HCT116 (cell line): ENCODE measurements around the gene C2orf80. TPM values are rescaled to one million over a fixed set of nuclear protein-coding genes. Genes with fewer than 3 reads are reported as not detected.

Experiments used
- ATAC-seq: fragments of 200-7000 bp; cut with Tn5 transposase; 2 replicates; pipeline ENCODE4 v1.9.1; 2020; ENCODE audit warnings: mild to moderate bottlenecking, moderate library complexity
- BruUV-seq: library from RNA; stranded (reverse); fragments of 400-500 nt; replicated peaks from 2 replicates; lab custom pipeline; 2021; lab: Mats Ljungman, UMichigan
- CTCF ChIA-PET: fragments of 300-600 bp; sonication (Branson Sonifier 250); formaldehyde crosslinking; loops from one replicate; lab custom pipeline; 2021; ENCODE audit warnings: antibody characterized with exemption; lab: Charles Lee
- POLR2A ChIA-PET: fragments of 300-600, 350-600 bp; sonication (Branson Sonifier 250); formaldehyde crosslinking; loops from one replicate; lab custom pipeline; 2021; ENCODE audit warnings: antibody characterized with exemption; lab: Charles Lee
- RAD21 ChIA-PET, 2 experiments: fragments of 300-600 bp; sonication (Branson Sonifier 250); formaldehyde crosslinking; loops; one replicate each; lab custom pipeline; 2023; ENCODE audit warnings: low total read pairs in 2 of 2; ENCODE audit not compliant: uncharacterized antibody in 2 of 2, unreplicated experiment in 2 of 2, low non-redundant PET in 1 of 2; lab: Charles Lee
- DNase-seq: peaks from one replicate; pipeline ENCODE4 v3.0.0-alpha.2; 2010; ENCODE audit warnings: low read depth, low spot score
- H2AFZ ChIP-seq: fragments of 200-600 bp; shearing (Covaris generic), sonication (generic); 2 replicates; pipeline ENCODE4 v1.6.1; 2017; ENCODE audit warnings: low read depth, mixed run types, mixed read lengths, antibody characterized with exemption, low read length; ENCODE audit not compliant: poor library complexity, severe bottlenecking
- H3K27ac ChIP-seq: 2 replicates; pipeline ENCODE4 v1.5.1; 2012; ENCODE audit warnings: low read depth, low read length
- H3K27me3 ChIP-seq: fragments of 200-600 bp; sonication (generic); 2 replicates; pipeline ENCODE4 v1.6.1; 2016; ENCODE audit warnings: mixed run types, low read length, mixed read lengths; ENCODE audit not compliant: insufficient read depth
- H3K36me3 ChIP-seq, 2 experiments: fragments of 200-500 bp in 1 of 2; fragments of 200-600 bp in 1 of 2; sonication (Bioruptor generic) in 1 of 2; sonication (generic) in 1 of 2; 2 replicates each; pipeline versions ENCODE4 v1.5.1 to v1.6.1; 2014 to 2016; ENCODE audit warnings: low read length in 2 of 2, inconsistent platforms in 1 of 2, mixed read lengths in 1 of 2, mixed run types in 1 of 2; ENCODE audit not compliant: insufficient read depth in 2 of 2, control insufficient read depth in 1 of 2
- H3K4me1 ChIP-seq, 2 experiments: fragments of 200-600 bp in 1 of 2; sonication (generic) in 1 of 2; 2 replicates each; pipeline versions ENCODE4 v1.5.1 to v1.6.1; 2012 to 2017; ENCODE audit warnings: low read length in 2 of 2, inconsistent platforms in 1 of 2, mild to moderate bottlenecking in 1 of 2, mixed read lengths in 1 of 2, mixed run types in 1 of 2, moderate library complexity in 1 of 2; ENCODE audit not compliant: insufficient read depth in 2 of 2, control insufficient read depth in 1 of 2
- H3K4me2 ChIP-seq: fragments of 200-600 bp; sonication (generic); 2 replicates; pipeline ENCODE4 v1.6.1; 2017; ENCODE audit warnings: mixed run types, low read length, mixed read lengths
- H3K4me3 ChIP-seq, 2 experiments: fragments of 200-600 bp in 1 of 2; sonication (generic) in 1 of 2; replicated peaks in 1 of 2; 2 replicates each; pipeline ENCODE4 v1.5.1; 2011 to 2016; ENCODE audit warnings: low read length in 2 of 2, control low read depth in 1 of 2, low read depth in 1 of 2, mild to moderate bottlenecking in 1 of 2, mixed read lengths in 1 of 2, mixed run types in 1 of 2
- H3K79me2 ChIP-seq: fragments of 200-600 bp; sonication (generic); 2 replicates; pipeline ENCODE4 v1.6.1; 2017; ENCODE audit warnings: mild to moderate bottlenecking, mixed run types, low read length, moderate library complexity, mixed read lengths; ENCODE audit not compliant: insufficient read depth
- H3K9ac ChIP-seq: fragments of 200-600 bp; sonication (generic); 2 replicates; pipeline ENCODE4 v1.6.1; 2016; ENCODE audit warnings: low read length, mixed read lengths
- H3K9me2 ChIP-seq: fragments of 200-600 bp; sonication (generic), shearing (Covaris generic); 2 replicates; pipeline ENCODE4 v1.6.1; 2017; ENCODE audit warnings: mixed run types, mild to moderate bottlenecking, moderate library complexity; ENCODE audit not compliant: insufficient read depth
- H3K9me3 ChIP-seq, 2 experiments: fragments of 200-500 bp in 1 of 2; fragments of 200-600 bp in 1 of 2; sonication (Bioruptor generic) in 1 of 2; sonication (generic) in 1 of 2; 2 replicates each; pipeline ENCODE4 v1.6.1; 2014 to 2017; ENCODE audit warnings: low read length in 2 of 2, mixed read lengths in 2 of 2, inconsistent platforms in 1 of 2, low read depth in 1 of 2, mild to moderate bottlenecking in 1 of 2, mixed run types in 1 of 2, moderate library complexity in 1 of 2; ENCODE audit not compliant: control insufficient read depth in 1 of 2, insufficient read depth in 1 of 2
- H4K20me1 ChIP-seq: fragments of 200-600 bp; sonication (generic), shearing (Covaris generic); 2 replicates; pipeline ENCODE4 v1.6.1; 2017; ENCODE audit warnings: mixed run types, mild to moderate bottlenecking, moderate library complexity; ENCODE audit not compliant: insufficient read depth
- CBX3 ChIP-seq: IDR thresholded peaks from 2 replicates; pipeline ENCODE4 v1.6.1; 2012; ENCODE audit warnings: low read depth
- CEBPB ChIP-seq: IDR thresholded peaks from 2 replicates; pipeline ENCODE4 v1.6.1; 2012; ENCODE audit warnings: low read depth
- EGR1 ChIP-seq: IDR thresholded peaks from 2 replicates; pipeline ENCODE4 v1.6.1; 2012; ENCODE audit warnings: low read depth
- EZH2 ChIP-seq: fragments of 200-600 bp; sonication (generic); IDR thresholded peaks from 2 replicates; pipeline ENCODE4 v1.6.1; 2017; ENCODE audit warnings: antibody characterized with exemption, mixed run types
- EZH2phosphoT487 ChIP-seq: fragments of 200-600 bp; IDR thresholded peaks from 2 replicates; pipeline ENCODE4 v1.6.1; 2018; ENCODE audit warnings: antibody characterized with exemption, borderline replicate concordance
- JUND ChIP-seq: IDR thresholded peaks from 2 replicates; pipeline ENCODE4 v1.6.1; 2012
- SIN3A ChIP-seq: IDR thresholded peaks from 2 replicates; pipeline ENCODE4 v1.6.1; 2012; ENCODE audit warnings: low read depth
- SP1 ChIP-seq: IDR thresholded peaks from 2 replicates; pipeline ENCODE4 v1.6.1; 2012; ENCODE audit warnings: low read depth
- TCF7L2 ChIP-seq: IDR thresholded peaks from 2 replicates; pipeline ENCODE4 v1.7.0; 2011; ENCODE audit warnings: borderline replicate concordance, inconsistent platforms; ENCODE audit not compliant: insufficient read depth, insufficient read length; ENCODE audit errors: extremely low read depth
- YY1 ChIP-seq: IDR thresholded peaks from 2 replicates; pipeline ENCODE4 v1.6.1; 2011; ENCODE audit warnings: low read length, low read depth, moderate library complexity, mild to moderate bottlenecking; ENCODE audit not compliant: insufficient replicate concordance; ENCODE audit errors: extremely low read depth
- intact Hi-C: fragments of 100-400 bp; cut with micrococcal nuclease; formaldehyde crosslinking; loops from 2 replicates; pipeline ENCODE4 v1.10.0; 2022
- total RNA-seq: library from RNA; stranded (reverse); gene quantifications from one replicate; pipeline ENCODE4 v1.2.1, GENCODE V29; 2021; ENCODE audit not compliant: unreplicated experiment
- TF ChIP-seq, protein P1 (sequence below): IDR thresholded peaks from 2 replicates; pipeline ENCODE4 v1.6.1; 2011; ENCODE audit warnings: mild to moderate bottlenecking, low read length, moderate library complexity; ENCODE audit not compliant: insufficient replicate concordance; ENCODE audit errors: extremely low read depth
- TF ChIP-seq, protein P2 (sequence below): IDR thresholded peaks from 2 replicates; pipeline ENCODE4 v1.6.1; 2012
- TF ChIP-seq, protein P3 (sequence below), 3 experiments: fragments of 200-600 bp in 1 of 3; sonication (generic) in 1 of 3; IDR thresholded peaks in 2 of 3; conservative IDR thresholded peaks in 1 of 3; 2 replicates each; pipeline ENCODE4 v1.5.1; 2012 to 2017; ENCODE audit warnings: low read depth in 2 of 3, low read length in 2 of 3, antibody characterized with exemption in 1 of 3, borderline replicate concordance in 1 of 3, control low read depth in 1 of 3, mild to moderate bottlenecking in 1 of 3, mixed read lengths in 1 of 3, mixed run types in 1 of 3, moderate library complexity in 1 of 3; ENCODE audit not compliant: insufficient read depth in 1 of 3

C2orf80 gene
- total RNA-seq, 1 experiment from 2014 or later, result not detected

DNA sequence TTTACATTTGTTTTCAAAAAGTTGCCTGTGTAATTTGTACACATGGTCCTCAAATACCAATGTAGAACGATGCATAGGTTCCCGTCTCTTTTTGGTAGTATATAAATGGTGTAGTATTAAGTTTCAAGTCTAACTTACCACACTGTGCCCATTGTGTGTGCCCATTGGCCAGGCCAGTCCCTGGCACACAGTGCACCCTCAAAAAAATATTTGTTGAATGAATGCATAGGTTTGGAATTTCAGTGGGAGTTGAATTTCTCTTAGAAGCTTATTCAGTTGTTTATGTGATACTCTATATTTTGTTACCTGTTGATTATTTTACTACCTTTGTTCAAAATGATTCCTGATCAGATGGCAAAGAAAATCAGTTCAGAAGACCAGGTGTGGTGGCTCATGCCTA is 35.0 kb upstream of the C2orf80 start:
- ChIA-PET RAD21 (no interaction called here), CTCF (no interaction called here), POLR2A (no interaction called here)
- BruUV-seq, result no TSS peak
- H2AFZ ChIP-seq, result no peak overlapping the region
- H3K9me2 ChIP-seq, result no peaks in the 10 kb centered on the region
- H3K4me1 ChIP-seq, result peaks cover 0 to 10% of the 10 kb centered on the region in 2 experiments; a peak in 2 of 4 replicates
- no peaks in the 10 kb centered on the region for H3K27me3 ChIP-seq
- intact Hi-C loops, result no loop called here
- TF ChIP-seq, protein P1, sequence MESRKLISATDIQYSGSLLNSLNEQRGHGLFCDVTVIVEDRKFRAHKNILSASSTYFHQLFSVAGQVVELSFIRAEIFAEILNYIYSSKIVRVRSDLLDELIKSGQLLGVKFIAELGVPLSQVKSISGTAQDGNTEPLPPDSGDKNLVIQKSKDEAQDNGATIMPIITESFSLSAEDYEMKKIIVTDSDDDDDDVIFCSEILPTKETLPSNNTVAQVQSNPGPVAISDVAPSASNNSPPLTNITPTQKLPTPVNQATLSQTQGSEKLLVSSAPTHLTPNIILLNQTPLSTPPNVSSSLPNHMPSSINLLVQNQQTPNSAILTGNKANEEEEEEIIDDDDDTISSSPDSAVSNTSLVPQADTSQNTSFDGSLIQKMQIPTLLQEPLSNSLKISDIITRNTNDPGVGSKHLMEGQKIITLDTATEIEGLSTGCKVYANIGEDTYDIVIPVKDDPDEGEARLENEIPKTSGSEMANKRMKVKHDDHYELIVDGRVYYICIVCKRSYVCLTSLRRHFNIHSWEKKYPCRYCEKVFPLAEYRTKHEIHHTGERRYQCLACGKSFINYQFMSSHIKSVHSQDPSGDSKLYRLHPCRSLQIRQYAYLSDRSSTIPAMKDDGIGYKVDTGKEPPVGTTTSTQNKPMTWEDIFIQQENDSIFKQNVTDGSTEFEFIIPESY, result no peak
- TF ChIP-seq JUND (no peak), CEBPB (no peak), EGR1 (no peak), SIN3A (no peak), YY1 (no peak), EZH2phosphoT487 (no peak), EZH2 (no peak), SP1 (no peak), CBX3 (no peak), TCF7L2 (no peak)
- TF ChIP-seq, protein P2, sequence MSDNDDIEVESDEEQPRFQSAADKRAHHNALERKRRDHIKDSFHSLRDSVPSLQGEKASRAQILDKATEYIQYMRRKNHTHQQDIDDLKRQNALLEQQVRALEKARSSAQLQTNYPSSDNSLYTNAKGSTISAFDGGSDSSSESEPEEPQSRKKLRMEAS, result no peak
- TF ChIP-seq, protein P3, sequence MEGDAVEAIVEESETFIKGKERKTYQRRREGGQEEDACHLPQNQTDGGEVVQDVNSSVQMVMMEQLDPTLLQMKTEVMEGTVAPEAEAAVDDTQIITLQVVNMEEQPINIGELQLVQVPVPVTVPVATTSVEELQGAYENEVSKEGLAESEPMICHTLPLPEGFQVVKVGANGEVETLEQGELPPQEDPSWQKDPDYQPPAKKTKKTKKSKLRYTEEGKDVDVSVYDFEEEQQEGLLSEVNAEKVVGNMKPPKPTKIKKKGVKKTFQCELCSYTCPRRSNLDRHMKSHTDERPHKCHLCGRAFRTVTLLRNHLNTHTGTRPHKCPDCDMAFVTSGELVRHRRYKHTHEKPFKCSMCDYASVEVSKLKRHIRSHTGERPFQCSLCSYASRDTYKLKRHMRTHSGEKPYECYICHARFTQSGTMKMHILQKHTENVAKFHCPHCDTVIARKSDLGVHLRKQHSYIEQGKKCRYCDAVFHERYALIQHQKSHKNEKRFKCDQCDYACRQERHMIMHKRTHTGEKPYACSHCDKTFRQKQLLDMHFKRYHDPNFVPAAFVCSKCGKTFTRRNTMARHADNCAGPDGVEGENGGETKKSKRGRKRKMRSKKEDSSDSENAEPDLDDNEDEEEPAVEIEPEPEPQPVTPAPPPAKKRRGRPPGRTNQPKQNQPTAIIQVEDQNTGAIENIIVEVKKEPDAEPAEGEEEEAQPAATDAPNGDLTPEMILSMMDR (IDR thresholded peaks at IDR 0.05 in 2 of 3, conservative IDR thresholded peaks at IDR 0.05 in 1 of 3; ENCODE audit: borderline replicate concordance in 1 of 3, insufficient read depth in 1 of 3, low read depth in 2 of 3, low read length in 2 of 3), result no peak
- H3K9ac ChIP-seq, result no peak overlapping the region
- ATAC-seq (no peak), DNase-seq (no peak)
- H3K4me3 ChIP-seq, result no peak overlapping the region
- H3K27ac ChIP-seq, result no peak overlapping the region
- H3K9me3 ChIP-seq, result no peaks in the 10 kb centered on the region
- H4K20me1 ChIP-seq, result no peaks in the 10 kb centered on the region
- H3K79me2 ChIP-seq, result no peaks in the 10 kb centered on the region
- no peak overlapping the region for H3K4me2 ChIP-seq
- H3K36me3 ChIP-seq, result no peaks in the 10 kb centered on the region
